GM21717 (cell line): ENCODE data around the gene CMTM8.
A peak's percentile ranks its signal among the peaks of the same experiment; 100 is the strongest.
"Not testable (repeated sequence)": the region's sequence is repeated elsewhere in the genome, so short reads cannot be mapped to it uniquely, and the experiment has no call there.

Experiments used
- ATAC-seq: cut with Tn5 transposase; IDR thresholded peaks from one replicate; pipeline ENCODE4 v1.9.1; 2021; ENCODE audit warnings: mild to moderate bottlenecking, moderate library complexity; ENCODE audit not compliant: unreplicated experiment

CMTM8 gene

GRCh38 chr3:32238453-32239306 lies at the start of gene CMTM8:
TSS of gene CMTM8 (plus strand) at chr3:32238680. CDS start at chr3:32238973, 293 bp downstream.
- peak; percentile 65 for ATAC-seq

GRCh38 chr3:32189693-32190092 lies 48.8 kb upstream of the CMTM8 start:
- ATAC-seq = no peak

DNA sequence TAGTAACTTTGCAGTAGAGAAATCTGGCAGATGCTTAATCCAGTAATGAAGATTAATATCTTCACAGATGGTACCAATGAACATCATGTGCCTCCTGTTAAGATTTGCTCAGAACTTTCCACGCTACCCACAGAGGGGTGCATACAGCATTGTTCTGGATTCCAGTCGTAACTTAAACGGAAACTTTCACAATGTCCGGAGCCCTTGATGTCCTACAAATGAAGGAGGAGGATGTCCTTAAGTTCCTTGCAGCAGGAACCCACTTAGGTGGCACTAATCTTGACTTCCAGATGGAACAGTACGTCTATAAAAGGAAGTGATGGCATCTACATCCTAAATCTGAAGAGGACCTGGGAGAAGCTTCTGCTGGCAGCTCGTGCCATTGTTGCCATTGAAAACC lies 47.9 kb upstream of the CMTM8 start:
- not testable (repeated sequence) for ATAC-seq

GRCh38 chr3:32193101-32193500 lies 45.4 kb upstream of the CMTM8 start:
- no peak for ATAC-seq

GRCh38 chr3:32194653-32195052 lies 43.8 kb upstream of the CMTM8 start:
- no peak for ATAC-seq

DNA sequence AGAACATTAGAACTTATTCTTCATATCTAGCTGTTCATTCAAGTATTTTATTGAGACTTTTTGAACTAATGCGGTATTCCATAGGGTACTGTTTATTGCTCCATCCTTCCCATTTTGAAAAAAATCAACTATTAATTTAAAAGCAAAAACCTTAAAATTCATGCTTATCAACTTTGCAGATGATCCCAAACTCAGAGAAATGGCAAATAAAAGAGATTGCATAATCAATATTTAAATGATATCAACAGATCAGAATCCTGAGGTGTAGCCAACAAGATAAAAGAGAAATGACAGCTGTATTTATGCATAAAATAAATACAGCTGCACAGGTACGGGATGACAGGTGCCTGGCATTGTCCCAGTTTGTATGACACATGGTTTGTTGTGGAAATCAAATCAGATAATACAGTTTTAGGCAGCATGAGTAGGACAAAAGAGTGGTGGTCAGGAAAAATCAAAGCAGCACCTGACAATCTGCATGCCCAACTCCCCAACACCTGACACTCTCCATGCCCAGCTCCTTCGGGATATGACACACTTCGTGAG lies 42.4 kb upstream of the CMTM8 start:
- ATAC-seq = no peak

DNA sequence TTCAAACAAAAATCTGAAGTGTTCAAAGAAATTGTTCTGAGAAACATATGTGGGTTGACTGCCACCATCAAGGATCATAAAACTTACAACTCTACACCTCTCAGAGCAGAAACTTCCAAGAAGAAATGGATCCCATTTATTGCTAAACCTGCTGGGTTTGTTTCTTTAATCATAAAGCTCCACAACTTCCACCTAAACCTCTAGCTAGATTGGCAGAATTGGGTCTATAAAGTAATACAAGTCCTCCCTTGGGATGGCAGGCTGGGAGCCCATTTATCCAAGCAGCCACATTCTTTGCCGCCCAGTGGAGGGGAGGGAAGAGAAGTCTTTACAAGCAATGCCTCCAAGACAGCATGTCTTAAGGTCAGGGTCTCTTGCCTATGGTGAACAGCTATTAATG lies 40.5 kb upstream of the CMTM8 start:
- no peak for ATAC-seq

DNA sequence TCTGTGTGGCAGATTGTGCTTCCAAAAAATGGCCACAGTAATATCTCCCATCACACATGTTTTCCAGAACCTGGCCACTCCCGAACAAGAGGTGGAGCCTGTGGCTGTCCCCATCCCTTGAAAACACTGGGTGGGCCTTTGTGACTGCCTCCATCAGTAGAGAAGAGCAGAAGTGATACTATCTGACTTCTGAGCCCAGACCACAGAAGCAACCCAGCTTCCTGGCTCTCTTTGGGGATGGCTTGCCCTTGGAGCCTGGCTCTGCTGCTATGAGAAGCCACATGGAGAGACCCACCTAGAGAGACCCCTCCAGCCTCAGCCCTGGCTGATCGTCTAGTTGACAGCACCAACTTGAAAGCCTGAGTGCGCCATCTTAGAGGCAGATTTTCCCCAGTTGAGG lies 39.8 kb upstream of the CMTM8 start:
- no peak for ATAC-seq

- ATAC-seq = no peak
Measured at GRCh38 chr3:32200490-32200889, 38.0 kb upstream of the CMTM8 start.

- no peak for ATAC-seq
Measured at GRCh38 chr3:32200992-32201758, 37.3 kb upstream of the CMTM8 start.

DNA sequence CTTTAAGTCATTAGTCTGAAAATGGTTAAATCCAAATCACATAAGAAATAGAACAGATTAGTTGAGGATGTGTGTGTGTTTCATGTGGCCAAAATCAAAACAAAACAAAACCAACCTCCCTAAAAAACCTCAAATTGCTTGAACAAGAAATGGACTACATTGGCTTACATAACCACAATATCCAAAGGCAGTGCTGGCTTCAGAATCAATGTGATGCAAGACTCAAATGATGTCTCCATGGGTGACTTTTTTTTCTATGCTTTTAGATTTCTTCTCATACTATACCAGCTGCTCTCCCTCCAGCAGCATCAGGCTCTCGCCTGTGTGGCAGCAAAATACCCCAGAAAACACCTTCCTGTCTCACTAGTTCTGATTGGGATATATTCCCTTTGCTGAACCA lies 36.0 kb upstream of the CMTM8 start:
- ATAC-seq = no peak

GRCh38 chr3:32203854-32204253 lies 34.6 kb upstream of the CMTM8 start:
- no peak for ATAC-seq

- no peak for ATAC-seq
Measured at GRCh38 chr3:32208447-32208846, 30.0 kb upstream of the CMTM8 start.

GRCh38 chr3:32215185-32215584 lies 23.3 kb upstream of the CMTM8 start:
- ATAC-seq = no peak

DNA sequence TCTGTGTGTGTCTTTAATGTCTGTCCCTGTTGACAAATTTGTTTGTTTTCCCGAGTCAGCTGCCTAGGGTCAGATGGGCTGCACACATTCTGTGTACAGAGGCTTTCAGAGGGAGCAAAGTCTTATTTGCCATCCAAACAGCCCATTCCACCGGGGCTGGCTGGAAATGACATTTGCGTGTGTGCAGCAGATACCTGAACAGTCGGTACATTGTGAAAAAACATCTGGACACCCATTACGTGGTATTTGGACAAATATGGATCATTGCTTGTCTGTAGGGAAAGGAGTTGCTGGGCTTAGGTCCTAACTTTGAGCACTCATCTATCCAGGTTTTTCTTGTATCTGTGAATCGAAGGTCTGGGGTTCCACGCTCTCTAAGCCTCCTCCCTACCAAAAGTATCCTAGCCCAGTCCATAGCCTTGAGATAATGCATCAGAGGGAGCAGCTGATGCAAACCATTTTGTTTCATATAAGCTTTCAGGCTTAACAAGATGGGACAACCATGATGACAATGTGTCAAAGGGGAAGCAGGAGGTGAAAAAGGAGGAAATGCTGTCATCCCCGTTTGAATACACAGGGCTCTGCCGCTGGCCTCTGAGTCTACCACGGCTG lies 22.2 kb upstream of the CMTM8 start:
- no peak for ATAC-seq

DNA sequence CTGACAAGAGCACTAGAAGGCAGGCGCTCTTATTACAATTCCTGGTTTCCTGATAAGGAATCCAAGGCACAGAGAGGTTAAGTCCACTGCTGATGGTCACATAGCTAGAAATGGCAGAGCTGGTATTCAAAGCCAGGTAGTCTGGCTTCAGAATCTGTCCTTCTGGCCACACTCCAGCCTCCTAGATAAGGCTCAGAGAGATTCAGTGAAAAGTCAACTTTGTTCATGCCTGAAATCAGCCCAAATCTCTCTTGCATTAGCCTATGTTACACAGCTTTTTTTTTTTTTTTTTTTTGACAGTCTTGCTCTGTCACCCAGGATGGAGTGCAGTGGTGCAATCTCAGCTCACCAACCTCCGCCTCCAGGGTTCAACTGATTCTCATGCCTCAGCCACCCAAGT lies 21.1 kb upstream of the CMTM8 start:
- ATAC-seq = no peak

GRCh38 chr3:32219537-32219936 lies 18.9 kb upstream of the CMTM8 start:
- ATAC-seq = no peak

- no peak for ATAC-seq
Measured at GRCh38 chr3:32220006-32220405, 18.5 kb upstream of the CMTM8 start.

DNA sequence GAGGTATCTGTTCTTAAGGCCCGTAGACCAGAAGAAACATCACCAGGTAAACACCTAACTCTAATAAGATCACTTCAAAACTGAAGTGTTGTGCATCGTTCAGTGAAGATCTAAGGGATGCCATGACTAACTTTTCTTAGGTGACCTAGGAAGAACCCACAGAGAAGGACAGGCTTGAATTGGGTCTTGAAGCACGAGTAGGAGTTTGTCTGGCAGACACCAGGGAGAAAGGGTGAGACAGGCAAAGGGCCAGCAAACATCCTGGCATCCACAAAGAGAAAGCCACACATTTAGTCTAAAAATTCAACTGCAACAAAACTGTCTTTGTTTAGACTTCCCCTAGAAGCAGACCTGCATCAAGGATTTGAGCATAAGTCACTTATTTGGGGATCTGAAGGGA lies 15.5 kb upstream of the CMTM8 start:
- ATAC-seq = no peak

GRCh38 chr3:32224016-32224516 lies 14.4 kb upstream of the CMTM8 start:
- no peak for ATAC-seq

GRCh38 chr3:32226875-32227500 lies 11.5 kb upstream of the CMTM8 start:
- no peak for ATAC-seq
